NCI-H146 (cell line): ENCODE measurements around the gene DENND4A.

Source experiments
- DNase-seq: peaks from one replicate; lab custom pipeline; 2025; lab: John Stamatoyannopoulos, UW

DENND4A gene

DNA sequence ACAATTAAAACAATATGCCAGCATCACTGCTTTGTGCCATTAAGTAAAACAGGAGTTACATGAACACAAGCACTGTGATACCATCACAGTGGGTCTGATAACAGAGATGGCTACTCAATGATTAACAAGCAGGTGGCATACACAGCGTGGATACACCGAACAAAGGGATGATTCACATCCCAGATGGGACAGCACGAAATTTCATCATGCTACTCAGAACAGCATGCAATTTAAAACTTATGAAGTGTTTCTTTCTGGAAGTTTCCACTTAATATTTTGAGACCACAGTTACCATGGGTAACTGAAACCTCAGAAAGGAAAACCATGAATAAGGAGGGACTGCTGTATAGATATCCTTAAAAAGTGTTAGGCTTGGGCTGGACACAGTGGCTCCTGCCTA, 125.8 kb downstream of the DENND4A start:
- DNase-seq = no peak

GRCh38 chr15:65663521-65663920, 128.6 kb downstream of the DENND4A start:
- DNase-seq = no peak

- no peak for DNase-seq
Observed at GRCh38 chr15:65660927-65661326, 131.2 kb downstream of the DENND4A start.

- DNase-seq = no peak
Observed at GRCh38 chr15:65659502-65660052, 132.5 kb downstream of the DENND4A start.

GRCh38 chr15:65655457-65655856, 136.6 kb downstream of the DENND4A start:
- DNase-seq = no peak

DNA sequence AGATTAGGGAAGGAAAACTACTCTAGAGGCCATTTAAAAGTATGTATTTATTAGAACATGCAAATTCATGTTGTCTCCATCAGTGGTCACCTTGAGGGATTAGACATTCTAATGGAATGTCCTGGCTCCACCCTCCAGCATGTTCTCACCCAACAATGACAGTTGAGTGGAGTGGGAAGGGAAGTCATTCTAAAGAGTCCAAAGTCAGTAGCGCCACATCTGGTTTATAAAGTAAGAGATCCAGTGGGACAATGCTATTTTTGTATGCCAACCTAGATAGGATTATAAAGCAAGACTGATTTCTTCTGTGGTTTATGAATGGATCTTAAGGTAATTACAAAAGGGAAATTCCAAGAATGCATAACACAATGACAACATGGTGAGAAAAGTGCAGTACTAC, 137.1 kb downstream of the DENND4A start:
- no peak for DNase-seq

DNA sequence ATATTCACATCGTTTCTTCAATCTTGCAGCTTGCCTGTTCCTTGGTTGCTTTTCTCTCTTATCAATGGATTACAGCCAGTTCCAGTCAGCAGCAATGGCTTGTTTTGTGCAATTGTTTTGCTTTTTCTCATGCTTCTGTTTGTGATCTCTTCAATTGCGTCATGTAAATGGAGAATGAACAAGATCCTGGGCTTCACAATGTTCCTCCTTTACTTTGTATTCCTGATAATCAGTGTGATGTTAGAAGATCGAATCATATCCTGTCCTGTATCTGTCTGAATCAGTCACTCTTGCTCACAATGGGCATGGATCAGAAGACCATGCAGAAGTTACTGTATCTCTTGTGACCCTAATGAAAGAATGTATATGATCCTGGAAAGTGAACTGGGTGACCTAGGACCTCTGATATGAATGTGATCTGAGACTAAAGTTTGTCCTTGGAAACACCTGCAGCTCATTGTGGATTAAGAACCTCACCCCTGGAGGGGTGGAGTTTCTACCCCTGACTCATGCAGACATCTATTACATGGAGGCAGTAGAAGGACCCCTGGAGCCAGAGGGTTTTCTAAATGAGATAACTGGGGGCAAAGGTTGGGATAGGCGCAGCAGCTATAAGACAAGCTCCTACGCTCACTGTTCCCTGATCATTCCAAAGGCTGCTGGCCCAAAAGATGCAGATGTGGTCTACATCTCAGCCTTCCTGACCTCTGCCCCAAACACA, 138.1 kb downstream of the DENND4A start:
- DNase-seq = no peak

GRCh38 chr15:65653341-65653740, 138.8 kb downstream of the DENND4A start:
- no peak for DNase-seq

DNA sequence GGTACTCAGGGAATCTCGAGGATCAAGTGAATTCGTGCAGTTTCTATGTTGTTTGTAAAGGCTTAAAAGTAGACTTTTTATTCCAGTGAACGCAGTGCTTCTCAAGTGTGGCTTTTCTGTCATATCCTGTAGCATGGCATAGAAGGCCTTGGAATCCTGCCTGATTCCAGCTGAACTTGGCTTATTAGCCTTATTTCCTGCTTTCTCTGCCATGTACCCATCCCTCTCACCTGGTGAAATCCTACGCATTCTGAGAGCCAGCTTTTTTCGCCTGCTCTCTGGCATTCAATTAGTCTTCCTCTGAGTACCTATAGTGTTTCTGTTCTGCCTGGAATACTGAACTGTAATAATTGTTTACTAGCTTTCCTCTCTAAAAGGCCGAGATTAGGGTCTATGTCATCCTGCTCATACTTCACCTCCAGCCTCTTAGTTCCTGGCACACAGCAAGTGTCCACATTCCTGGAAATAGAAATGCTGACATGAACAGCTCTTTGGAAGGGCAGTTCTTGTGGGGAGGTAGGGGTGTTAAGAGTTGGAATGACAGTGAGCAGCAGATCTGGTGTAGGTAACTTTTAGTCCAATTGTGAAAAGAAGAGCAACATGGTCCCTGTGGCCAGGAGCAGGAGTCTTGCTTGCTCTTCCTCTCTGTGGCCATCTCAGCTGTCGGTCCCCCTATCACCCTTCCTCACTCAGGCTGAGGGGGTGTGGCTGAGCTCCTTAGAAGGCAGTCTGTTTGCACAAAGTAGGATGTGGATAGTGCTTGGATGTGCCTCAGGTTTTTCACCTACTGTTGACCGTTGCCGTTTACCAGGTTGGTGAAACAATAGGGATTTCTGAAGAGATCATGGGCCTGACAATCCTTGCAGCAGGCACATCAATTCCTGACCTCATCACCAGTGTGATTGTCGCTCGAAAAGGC, 140.0 kb downstream of the DENND4A start:
- DNase-seq = no peak

- no peak for DNase-seq
Observed at GRCh38 chr15:65651042-65651322, 141.1 kb downstream of the DENND4A start.

DNA sequence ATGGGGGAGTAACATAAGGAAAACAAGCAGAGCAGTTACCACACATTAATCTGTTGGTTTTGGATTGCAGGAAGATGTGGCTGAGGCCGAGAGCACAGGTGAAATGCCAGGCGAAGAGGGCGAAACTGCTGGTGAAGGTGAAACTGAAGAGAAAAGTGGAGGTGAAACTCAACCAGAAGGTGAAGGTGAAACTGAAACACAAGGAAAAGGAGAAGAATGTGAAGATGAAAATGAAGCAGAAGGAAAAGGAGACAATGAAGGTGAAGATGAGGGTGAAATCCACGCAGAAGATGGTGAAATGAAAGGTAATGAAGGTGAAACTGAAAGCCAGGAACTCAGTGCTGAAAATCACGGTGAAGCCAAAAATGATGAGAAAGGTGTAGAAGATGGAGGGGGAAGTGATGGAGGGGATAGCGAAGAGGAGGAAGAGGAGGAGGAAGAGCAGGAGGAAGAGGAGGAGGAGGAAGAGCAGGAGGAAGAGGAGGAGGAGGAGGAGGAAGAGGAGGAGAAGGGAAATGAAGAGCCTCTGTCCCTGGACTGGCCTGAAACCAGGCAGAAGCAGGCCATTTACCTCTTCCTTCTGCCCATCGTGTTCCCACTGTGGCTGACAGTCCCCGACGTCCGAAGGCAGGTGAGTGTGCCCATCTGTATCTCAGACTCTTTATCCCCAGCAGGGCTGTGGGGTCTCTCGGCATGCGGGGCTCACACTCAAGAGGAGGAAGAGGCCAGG, 141.6 kb downstream of the DENND4A start:
- DNase-seq = no peak

- no peak for DNase-seq
Observed at GRCh38 chr15:65646486-65646885, 145.6 kb downstream of the DENND4A start.

GRCh38 chr15:65645392-65645791, 146.7 kb downstream of the DENND4A start:
- DNase-seq = no peak

GRCh38 chr15:65644282-65644681, 147.8 kb downstream of the DENND4A start:
- DNase-seq = no peak

- DNase-seq = no peak
Observed at GRCh38 chr15:65642594-65642993, 149.5 kb downstream of the DENND4A start.

DNA sequence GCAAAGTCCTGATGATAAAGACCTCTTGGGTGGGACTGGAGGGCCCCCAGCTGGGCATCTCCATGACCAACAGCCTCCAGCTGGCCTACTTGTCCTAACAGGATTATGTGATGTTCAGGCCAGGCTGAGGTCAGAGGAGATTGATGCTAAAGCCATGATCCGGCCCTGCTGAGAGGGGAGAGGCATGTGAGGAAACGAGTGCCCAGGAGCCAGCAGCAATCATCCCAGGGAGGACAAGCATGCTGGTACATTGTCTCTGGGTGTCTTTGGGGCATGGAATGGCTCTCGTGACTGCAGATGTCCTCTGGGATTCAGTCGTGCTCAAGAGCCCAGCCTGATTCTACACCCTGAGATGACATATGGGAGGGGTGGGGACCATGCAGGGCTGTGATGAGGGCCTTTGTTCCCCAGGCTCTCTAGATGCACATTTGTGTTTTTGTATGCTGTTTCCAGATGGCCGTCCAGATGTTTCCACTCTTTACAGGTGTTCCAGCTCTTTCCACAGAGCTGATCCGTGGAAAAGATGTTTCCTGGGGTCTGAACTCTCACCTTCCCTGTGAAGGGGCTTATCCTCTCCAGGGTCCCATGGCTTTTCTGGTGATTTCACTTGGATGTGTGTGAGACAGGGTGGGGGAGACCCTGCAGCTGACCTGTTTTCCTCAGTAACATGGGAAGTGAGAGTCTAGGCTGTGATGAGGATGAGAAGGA, 150.2 kb downstream of the DENND4A start:
- DNase-seq = no peak

DNA sequence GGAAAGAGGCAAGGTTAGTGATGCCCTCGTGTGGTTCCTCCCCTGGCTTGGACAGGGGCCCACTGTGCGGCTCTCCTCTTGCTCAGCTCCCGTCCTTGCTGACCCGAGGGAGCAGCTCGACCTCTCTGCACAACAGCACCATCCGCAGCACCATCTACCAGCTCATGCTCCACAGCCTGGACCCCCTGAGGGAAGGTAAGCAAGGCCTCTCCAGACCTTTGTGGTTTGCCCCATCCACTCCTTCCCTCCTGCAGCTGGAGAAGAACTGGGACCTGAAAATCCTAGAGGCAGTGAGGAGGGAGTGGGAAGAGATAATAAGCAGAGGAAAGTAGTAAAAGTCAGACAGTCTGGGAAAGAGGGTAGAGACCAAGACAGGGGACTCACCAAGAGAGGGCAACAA, 152.6 kb downstream of the DENND4A start:
- no peak for DNase-seq

GRCh38 chr15:65638681-65639089, 153.4 kb downstream of the DENND4A start:
- peak; percentile 64 for DNase-seq

GRCh38 chr15:65638109-65638508, 154.0 kb downstream of the DENND4A start:
- DNase-seq = no peak

DNA sequence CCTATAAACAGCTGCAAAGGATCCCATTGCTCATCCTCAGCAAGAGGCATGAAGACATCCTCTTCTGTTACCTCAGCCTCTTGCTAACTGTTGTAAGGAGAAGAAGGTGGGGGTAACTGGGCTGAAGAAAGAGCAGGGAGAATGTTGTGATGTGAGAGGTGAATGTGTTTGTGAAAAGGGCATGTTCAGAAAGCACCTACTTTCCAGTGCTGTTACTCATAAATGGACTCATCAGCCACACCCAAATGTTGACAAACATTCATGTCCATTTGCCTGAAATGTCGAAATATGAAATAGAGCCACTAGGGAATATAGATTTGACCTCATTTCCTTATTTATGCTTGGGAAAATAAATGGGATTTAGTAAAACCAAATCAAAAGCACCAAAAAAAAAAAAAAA, 157.7 kb downstream of the DENND4A start:
- no peak for DNase-seq

- DNase-seq = no peak
Observed at GRCh38 chr15:65633752-65634151, 158.3 kb downstream of the DENND4A start.
